Measurements from ENCODE around the gene RALGAPA2. TPM values are rescaled to one million over a fixed set of nuclear protein-coding genes. Genes with fewer than 3 reads are reported as not detected.

RALGAPA2 gene
- 16.5 TPM for total RNA-seq
- long read RNA-seq, partial matches to known transcripts, result 0 of 1 reads
- long read RNA-seq, other reads (novel, unspliced or antisense), result 1 of 1 reads

DNA sequence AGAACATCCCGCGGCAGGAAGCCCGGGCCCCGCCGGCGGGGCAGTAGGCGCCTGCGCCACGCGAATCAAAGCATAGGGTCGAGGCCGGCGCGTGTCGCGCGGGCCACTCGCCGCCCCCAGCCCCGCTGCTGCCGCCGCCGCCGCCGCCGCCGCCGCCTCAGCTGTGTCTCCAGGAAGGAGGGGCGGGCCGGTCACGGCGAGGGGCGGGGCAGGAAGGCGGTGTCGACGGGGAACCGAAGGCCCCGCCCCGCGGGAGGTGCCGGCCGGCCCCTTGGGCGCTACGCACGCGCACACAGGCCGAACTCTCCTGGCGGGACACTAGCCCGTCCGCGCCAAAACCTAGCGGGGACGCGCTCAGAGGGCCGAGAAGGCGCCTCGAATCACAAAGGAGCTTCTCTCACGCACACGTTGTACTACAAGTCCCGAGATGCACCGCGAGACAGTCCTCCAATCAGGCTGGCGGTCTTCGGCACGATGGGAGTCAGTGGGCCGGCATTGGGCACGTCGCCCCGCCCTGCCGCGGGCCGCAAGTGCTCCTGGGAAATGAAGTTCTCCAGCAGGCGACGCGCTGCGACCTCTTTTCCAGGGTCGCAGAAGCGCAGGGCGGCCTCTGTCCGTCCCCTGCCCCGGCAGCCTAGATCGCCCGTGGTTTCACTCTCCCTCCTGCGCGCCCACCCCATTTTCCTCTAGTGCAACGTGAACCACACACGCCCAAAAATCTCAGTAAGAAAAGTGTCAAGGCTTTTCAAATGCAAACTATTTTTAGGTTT lies at the start of gene RALGAPA2:
Gene RALGAPA2 (minus strand): TSS at position 171 of the 770 bp plus-strand sequence. CDS start 164 bp downstream, at position 7.
- intact Hi-C loops (cut with DNase I), result loop anchor here (5.0 kb wide), 1 partner anchor 45 kb away; no protein-coding TSS in a partner anchor
- ATAC-seq (peak; percentile 99), DNase-seq (ENCODE audit: missing footprints) (peak; percentile 99)

DNA sequence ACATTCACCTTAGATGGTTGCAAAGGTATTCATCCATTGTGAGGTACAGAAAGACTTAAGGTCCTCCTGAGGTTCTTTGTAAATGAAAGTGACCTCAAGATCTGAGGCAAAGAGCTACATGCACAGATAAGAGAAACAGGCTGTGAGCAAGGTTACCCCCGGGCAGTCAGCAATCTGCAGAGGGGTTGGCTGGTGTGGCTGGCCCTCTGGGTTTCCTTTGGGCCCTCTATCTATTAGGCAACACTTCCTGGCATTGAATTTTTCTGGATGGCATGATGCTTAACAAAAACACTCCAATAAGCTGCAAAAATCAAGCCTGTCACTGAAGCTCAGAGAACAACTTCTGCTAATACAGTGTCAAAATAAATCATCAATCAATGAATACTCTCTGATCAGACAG lies 48.9 kb upstream of the RALGAPA2 start:
- DNase-seq (ENCODE audit: missing footprints), result no peak
- ATAC-seq, result no peak

DNA sequence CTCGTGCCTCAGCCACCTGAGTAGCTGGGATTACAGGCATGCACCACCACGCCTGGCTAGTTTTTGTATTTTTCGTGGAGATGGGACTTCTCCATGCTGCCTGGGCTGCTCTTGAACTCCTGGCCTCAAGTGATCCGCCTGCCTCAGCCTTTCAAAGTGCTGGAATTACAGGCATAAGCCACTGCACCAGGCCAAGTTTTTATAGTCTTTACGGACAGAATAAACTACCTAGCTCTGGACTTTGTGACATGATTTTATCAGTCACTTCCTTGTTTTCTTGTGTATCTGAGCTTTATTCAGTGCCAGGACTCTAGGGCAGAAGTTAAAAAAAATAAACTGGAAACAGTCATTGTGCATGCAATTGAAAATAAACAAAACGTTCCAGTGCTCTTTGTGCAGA lies 46.7 kb upstream of the RALGAPA2 start:
- ATAC-seq (no peak), DNase-seq (ENCODE audit: missing footprints) (no peak)
- intact Hi-C loops (cut with DNase I), result loop anchor here (5.0 kb wide), 1 partner anchor 47 kb away; the partner anchor contains the start of gene RALGAPA2

More for the DNA sequence above, 48.9 kb upstream of the RALGAPA2 start:
- intact Hi-C loops (cut with DNase I), result loop anchor here (10.0 kb wide), 1 partner anchor 64 kb away; no protein-coding TSS in a partner anchor

DNA sequence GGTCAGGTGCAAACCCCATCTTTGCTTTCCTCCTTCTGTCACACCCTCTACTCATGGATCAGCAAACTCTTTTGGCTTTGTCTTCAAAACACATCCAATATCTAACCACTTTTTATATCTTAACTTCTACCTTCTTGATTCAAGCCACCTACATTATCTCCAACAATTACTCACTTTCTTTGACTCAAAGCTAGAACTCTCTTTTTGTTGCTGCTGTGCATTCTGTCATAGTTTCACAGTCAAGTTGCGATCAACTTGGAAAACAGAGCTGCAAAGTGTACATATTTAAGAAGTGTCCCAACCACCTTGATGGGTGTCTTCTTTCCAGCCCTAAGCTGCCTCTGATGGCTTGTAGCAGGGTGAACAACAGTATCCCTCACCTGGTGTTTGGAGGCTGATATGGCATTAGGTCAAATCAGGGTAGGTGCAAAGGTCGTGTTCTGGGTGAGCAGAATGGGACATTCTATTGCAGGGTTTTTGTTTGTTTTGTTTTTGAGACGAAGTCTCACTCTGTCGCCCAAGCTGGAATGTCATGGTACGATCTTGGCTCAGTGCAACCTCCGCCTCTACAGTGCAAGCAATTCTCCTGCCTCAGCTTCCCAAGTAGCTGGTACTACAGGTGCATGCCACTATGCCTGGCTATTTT lies 43.4 kb upstream of the RALGAPA2 start:
- intact Hi-C loops (cut with DNase I), result loop anchor here (5.0 kb wide), 1 partner anchor 43 kb away; the partner anchor contains the start of gene RALGAPA2
- ATAC-seq (no peak), DNase-seq (ENCODE audit: missing footprints) (no peak)

DNA sequence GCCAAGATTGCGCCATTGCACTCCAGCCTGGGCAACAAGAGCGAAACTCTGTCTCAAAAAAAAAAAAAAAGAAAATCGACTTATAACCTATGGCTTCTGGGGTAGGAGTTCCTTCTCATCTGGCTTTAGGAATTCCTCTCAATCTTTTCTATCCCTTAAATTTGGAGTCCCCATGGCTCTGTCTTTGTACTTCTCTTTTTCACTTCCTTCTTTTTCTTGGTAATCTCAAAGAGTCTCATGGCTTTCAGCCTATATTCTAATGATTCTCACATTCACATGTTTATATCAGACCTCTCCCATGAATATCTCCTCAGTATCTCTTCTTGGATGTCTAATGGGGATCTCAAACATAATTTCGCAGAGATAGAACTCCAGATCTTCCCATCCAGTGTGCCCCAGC lies 42.8 kb upstream of the RALGAPA2 start:
- no peak for ATAC-seq
- intact Hi-C loops (cut with DNase I), result loop anchor here (5.0 kb wide), 1 partner anchor 43 kb away; the partner anchor contains the start of gene RALGAPA2

DNA sequence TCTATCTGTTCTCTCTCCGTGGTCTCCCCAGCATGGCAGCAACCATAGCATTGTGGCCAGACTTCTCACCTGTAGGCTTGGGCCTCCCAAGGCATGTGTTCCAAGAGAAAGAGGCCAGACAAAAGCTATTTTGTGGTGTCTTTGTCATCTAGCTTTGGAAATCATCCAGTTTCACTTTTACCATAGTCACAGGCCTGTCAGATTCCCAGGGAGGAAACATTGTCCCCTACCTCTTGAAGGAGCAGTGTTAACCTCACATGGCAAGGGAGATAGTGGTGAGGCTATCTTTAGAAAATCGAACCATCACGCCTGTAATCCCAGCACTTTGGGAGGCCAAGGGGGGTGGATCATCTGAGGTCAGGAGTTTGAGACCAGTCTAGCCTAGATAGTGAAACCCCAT lies 42.3 kb upstream of the RALGAPA2 start:
- DNase-seq (ENCODE audit: missing footprints) (no peak), ATAC-seq (no peak)
- intact Hi-C loops (cut with DNase I), result loop anchor here (5.0 kb wide), 1 partner anchor 42 kb away; the partner anchor contains the start of gene RALGAPA2

More for the DNA sequence above, 42.8 kb upstream of the RALGAPA2 start:
- DNase-seq (ENCODE audit: missing footprints), result no peak

DNA sequence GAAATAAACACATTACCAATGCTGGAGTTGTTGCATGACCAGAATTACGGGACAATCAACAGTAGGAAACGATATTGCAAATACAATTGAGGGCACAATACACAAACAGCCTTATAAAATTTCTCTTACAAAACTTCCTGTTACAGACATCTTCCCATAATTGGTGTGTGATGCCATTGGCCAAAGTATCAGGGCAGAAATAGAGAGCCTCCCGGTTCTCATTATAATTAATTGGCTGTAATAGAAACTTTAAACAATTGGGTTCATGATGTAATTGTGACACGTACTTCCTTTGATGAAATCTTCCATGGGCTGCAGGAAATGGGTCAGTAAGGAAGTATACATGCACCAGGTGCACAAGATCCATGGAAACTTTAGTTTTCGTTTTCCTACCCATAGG lies 40.3 kb upstream of the RALGAPA2 start:
- intact Hi-C loops (cut with DNase I), result no loop called here
- ATAC-seq (no peak), DNase-seq (ENCODE audit: missing footprints) (no peak)

DNA sequence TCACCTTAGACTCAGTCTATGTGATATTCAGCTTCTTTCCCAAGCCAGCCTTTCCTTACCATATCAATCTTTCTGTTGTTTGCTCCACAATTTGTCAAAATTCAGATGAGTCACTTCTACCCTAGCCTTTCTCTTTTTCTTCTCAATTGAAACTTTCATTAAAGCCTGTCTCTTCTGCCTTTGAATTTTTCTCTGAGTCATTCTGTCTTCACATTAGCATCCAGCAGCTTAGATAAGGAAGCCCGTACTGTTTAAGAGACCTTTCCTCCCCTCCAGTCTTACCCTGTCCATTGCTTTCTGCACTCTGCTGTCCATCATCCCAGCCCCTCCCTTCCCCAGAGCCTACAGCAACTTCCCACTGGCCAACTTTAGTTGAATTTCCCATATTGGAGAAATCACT lies 34.9 kb upstream of the RALGAPA2 start:
- intact Hi-C loops (cut with DNase I), result no loop called here
- ATAC-seq (no peak), DNase-seq (ENCODE audit: missing footprints) (no peak)

DNA sequence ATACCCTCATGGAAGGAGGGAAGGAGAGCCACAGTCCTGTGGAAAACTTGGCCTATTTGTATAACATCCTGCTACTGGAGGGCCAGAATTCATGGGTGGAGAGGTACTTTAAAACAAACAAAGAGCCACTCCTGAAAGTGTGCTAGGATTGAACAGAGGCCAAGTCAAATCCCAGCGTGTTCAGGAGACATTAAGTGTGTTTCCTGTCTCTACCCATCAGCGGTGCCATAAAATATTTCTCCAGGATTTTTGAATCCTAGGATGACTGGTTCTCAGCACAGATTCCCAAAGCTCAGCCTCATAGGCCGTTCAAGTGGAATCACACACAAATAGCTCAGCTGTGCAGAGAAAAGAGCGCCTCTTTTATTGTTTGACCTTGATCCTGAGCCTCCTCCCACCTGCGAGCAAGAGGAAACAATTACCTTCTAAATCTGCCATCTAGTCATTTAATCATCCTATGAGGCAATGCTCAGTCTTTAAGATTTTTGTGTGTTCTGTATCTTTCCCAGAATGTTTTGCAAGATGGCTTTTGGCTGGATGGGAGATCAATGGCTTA lies 31.8 kb upstream of the RALGAPA2 start:
- intact Hi-C loops (cut with DNase I), result no loop called here
- ATAC-seq (peak; percentile 34), DNase-seq (ENCODE audit: missing footprints) (no peak)

DNA sequence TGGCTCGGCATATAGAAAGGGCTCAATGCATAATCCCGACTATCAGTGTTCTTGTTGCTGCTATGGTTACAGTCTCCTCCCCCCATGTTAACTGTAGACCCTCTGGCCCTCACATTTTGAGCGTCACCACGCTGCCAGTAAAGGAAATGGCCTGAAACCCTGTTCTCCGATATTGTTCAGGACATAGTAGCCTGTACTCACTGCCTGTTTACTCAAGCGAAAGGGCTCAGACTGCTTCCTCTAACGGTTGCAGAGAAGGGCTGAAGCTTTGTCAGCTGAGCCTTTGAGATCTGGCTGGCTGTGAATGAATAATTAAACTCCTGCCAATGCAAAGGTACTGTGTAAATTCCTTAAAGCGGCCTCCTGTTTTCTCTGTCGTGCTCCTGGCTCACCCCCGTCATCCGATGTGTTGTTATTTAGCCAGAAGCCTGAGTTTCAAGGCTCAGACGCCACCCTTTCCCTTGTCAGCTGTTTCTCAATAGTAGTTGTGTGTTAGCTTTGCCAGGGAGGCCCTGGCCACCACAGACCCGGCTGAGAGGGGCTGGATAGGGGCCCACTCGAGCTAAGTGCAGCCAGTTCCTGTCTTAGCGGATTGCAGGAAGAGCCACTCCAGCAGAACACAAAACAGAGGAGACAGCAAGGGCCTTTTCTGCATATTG lies 31.2 kb upstream of the RALGAPA2 start:
- ATAC-seq, result peak; percentile 94

DNA sequence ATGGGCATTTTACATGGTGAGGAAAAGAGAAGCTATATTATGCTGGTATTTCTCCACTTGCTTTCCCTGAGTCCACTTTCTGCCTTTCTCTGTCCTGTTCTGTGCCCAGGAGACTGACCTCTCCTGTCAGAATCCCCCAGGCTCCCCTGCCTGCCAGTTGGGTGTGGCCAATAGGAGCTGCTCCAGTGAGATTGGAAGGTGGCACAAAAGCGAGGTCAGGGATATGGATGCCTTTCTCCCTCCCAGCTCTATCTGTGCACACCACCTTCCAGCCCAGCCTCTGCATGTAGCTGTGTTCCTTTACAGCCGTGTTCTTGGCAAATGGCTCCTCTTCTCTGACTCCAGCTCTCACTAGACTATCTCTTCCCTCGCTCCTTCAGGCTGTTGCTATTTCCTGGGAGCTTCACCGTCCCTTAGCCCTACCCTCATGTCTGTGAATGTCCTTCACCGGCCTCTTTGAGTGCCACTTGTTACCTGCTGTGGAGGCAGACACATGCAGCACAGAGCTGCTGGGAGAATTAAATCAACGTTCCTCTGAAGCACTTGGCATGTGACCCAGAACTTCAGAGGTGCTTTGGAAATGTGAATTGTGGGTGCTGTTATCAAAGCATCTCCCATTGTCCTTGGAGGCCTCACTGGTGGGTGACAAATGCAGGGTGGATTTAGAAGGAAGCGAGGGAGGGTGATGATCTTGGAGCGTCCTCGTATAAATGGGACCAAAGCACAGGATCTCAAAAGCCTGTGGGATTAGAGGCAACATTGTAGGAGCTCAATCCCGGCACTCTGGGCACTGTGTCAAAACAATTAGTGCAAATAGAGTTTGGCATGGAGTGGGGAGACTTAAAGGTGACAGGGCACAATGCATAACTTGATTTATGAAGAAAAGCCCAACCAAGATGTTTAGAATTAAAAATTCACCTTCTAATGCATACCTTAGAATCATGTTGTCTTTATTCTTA lies 28.9 kb upstream of the RALGAPA2 start:
- intact Hi-C loops (cut with DNase I), result no loop called here
- DNase-seq (ENCODE audit: missing footprints), result no peak
- no peak for ATAC-seq

More for the DNA sequence above, 31.2 kb upstream of the RALGAPA2 start:
- DNase-seq (ENCODE audit: missing footprints), result peak; percentile 89
- intact Hi-C loops (cut with DNase I), result no loop called here

DNA sequence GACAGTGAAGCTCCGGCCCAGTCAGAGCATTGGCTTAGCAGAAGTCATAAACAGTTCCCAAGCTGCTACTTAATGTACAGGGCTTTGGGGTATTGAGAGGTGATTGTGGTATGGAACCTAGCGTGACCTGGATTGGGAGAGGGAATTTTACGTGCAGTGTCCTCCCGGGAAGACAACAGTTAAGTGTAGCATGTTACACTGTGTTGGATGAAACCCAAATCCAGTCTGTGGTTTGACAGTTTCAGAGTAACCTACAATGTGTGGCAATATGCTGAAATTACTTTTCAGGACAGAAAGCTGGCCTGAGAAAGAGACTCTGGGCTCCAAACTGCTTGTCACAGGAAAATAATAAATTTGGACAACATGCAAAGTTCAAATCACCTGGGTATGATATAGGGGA lies 28.1 kb upstream of the RALGAPA2 start:
- intact Hi-C loops (cut with DNase I), result no loop called here
- DNase-seq (ENCODE audit: missing footprints) (no peak), ATAC-seq (no peak)

DNA sequence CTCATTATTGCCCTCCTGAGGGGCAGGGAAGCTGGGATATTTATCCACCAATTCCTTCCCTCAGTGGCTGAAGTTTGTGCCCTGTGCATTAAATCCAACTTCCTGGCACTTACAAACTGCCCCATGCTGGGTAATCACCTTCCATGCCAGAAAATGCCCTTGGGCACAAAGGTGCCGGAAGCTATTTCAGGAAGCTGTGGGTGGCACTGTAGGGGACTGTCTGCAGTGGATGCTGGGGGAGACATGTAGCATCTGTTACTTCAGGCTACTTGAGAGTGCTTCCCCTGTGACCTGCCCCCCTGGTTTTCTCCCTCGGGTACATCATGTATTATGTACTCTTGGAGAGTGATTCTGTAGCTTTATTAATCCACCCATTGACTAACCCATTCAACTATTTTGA lies 24.7 kb upstream of the RALGAPA2 start:
- ATAC-seq, result no peak
- no peak for DNase-seq (ENCODE audit: missing footprints)
- intact Hi-C loops (cut with DNase I), result no loop called here

DNA sequence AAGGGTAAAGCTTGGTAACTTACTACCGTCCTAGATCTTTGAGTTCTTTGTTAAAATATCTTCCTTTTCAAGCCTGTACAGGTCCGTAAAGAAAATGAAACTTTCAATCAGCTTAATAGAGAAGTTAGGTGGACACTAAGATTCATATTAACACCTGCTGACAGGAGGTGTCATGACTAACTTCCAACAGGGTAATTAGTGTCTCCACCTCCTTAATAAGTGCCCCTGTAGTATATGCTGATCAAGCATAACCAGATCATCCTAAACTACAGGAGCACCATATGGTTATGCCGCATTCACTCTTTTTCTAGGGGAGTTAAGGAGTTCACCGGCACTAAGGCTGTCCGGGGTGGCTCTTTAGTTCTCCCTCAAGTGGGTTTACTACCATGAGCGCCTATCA lies 23.9 kb upstream of the RALGAPA2 start:
- ATAC-seq, result no peak
- intact Hi-C loops (cut with DNase I), result no loop called here
- no peak for DNase-seq (ENCODE audit: missing footprints)

DNA sequence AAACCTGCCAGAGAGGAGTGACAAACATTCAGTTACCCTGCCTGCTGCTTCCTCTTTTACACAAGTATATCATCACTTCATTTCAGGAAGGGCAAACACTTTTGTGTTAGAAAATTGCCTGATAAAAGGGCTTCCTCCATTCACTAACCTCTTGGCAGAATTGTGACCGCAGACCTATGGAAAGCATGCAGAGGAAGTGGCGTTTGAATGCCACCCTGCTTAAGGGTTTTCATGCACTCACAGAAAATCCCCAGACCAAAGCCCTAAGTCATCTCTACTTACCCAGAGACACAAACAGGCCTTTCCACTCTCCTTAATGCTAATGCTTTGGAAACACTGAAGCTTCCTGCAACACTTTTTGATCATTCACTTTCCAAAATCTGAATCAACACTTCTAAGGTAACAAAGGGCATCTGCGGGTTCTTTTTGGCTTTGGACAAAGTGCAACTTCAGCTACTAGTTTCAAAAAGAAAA lies 22.1 kb upstream of the RALGAPA2 start:
- no peak for ATAC-seq
- intact Hi-C loops (cut with DNase I), result no loop called here
- no peak for DNase-seq (ENCODE audit: missing footprints)

DNA sequence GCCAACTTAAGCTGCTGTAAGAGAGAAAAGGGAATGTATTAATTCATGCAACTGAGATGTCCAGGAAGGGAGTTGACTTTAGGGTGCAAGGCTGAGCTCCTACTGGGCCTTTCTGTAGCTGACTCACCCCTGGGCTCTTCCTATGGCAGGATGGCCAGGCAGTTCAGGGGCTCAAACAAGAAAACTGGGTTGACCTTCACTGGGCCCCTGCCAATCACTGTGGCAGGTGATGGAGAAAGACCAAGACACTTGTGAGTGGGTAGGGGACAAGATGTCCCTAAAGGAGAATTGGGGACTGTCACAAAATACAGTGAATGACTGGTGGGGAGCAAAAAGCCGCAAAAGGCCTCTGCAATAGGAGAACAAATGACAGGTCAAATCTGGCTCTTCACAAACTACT lies 21.5 kb upstream of the RALGAPA2 start:
- no peak for ATAC-seq
- DNase-seq (ENCODE audit: missing footprints), result no peak
- intact Hi-C loops (cut with DNase I), result no loop called here

DNA sequence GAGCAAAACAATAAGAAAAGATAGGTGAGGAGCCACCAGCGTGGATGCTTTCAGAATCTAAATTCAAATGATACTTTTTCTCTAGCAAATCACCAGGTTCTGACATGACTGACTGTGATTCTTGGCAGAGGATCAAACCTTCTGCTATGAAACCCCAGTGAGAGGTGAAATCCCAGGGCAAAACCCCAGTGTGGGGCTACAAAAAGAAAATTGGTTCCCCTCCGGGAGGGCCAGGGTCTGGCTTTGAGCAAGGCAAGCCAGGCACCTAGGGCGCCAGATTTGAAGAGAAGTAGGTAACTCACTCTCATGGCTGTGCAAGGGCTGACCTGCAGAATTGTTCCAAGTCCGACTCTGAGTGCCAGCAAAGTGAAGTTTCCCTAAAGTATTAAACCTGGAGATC lies 20.2 kb upstream of the RALGAPA2 start:
- DNase-seq (ENCODE audit: missing footprints) (no peak), ATAC-seq (no peak)
- intact Hi-C loops (cut with DNase I), result no loop called here

DNA sequence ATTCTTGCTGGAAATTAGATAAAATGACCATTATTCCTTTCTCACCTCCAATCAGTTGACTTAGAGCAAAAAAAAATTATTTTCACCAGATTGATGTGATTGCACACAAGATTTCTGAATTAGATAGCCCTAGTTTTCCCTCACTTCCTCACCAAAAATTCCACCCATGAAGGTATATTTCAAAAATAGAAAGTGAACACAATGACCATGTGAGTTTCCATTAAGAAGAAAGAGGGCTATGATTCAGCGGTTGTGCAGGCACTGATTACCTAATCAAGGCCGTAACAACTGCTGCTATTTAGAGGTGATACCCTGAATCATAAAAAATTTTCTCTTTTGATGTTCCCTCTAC lies 19.5 kb upstream of the RALGAPA2 start:
- intact Hi-C loops (cut with DNase I), result no loop called here
- no peak for ATAC-seq
- DNase-seq (ENCODE audit: missing footprints), result no peak

All from Right ventricle myocardium inferior (tissue), 1 donor.